Endothelial cell of umbilical vein (primary cell): ENCODE results near the gene HMGN1. TPM values are rescaled to one million over a fixed set of nuclear protein-coding genes. Genes with fewer than 3 reads are reported as not detected.

ENCODE experiments used
- BruUV-seq: library from RNA; stranded (reverse); fragments of 400-500 nt; replicated peaks from 2 replicates; lab custom pipeline; 2021; lab: Mats Ljungman, UMichigan
- CTCF ChIA-PET: fragments of 300-600, 350-600 bp; sonication (Branson Sonifier 250); formaldehyde crosslinking; loops from one replicate; lab custom pipeline; 2021; ENCODE audit warnings: antibody characterized with exemption, inconsistent platforms; lab: Charles Lee
- POLR2A ChIA-PET: fragments of 300-600, 350-600 bp; sonication (Branson Sonifier 250); formaldehyde crosslinking; loops from one replicate; lab custom pipeline; 2021; ENCODE audit warnings: antibody characterized with exemption, inconsistent platforms; lab: Charles Lee
- DNase-seq: peaks from one replicate; pipeline ENCODE4 v3.0.0-alpha.2; 2011; ENCODE audit warnings: low read depth, low spot score
- FAIRE-seq: peaks from 2 replicates; lab custom pipeline; 2011; peaks lifted over from hg19 to GRCh38; lab: Jason Lieb, UNC
- H2AFZ ChIP-seq: 2 replicates; pipeline ENCODE4 v1.6.0; 2012; ENCODE audit warnings: low read depth, low read length, control low read depth, inconsistent platforms
- H3K27ac ChIP-seq: 2 replicates; pipeline ENCODE4 v1.5.1; 2011; ENCODE audit warnings: low read depth, mild to moderate bottlenecking, control low read depth, low read length, moderate library complexity; ENCODE audit not compliant: insufficient read depth
- H3K27me3 ChIP-seq, 2 experiments: 2 replicates each; pipeline versions ENCODE4 v1.6.0 to v1.6.1; 2011; ENCODE audit warnings: low read length in 2 of 2, mixed read lengths in 1 of 2; ENCODE audit not compliant: control insufficient read depth in 2 of 2, insufficient read depth in 2 of 2
- H3K36me3 ChIP-seq, 2 experiments: 2 replicates in 1 of 2; 3 replicates in 1 of 2; pipeline ENCODE4 v1.5.1; 2011; ENCODE audit warnings: low read length in 2 of 2, mild to moderate bottlenecking in 1 of 2, moderate library complexity in 1 of 2; ENCODE audit not compliant: control insufficient read depth in 2 of 2, insufficient read depth in 2 of 2; ENCODE audit errors: extremely low read depth in 1 of 2
- H3K4me1 ChIP-seq: 3 replicates; pipeline ENCODE4 v1.5.1; 2011; ENCODE audit warnings: mild to moderate bottlenecking, low read length; ENCODE audit not compliant: control insufficient read depth, insufficient read depth; ENCODE audit errors: extremely low read depth
- H3K4me2 ChIP-seq: 2 replicates; pipeline ENCODE4 v1.6.1; 2011; ENCODE audit warnings: low read length, control low read depth, mixed read lengths; ENCODE audit not compliant: insufficient read depth
- H3K4me3 ChIP-seq, 3 experiments: fragments of 200-600 bp in 1 of 3; sonication (generic), shearing (Covaris generic) in 1 of 3; replicated peaks in 1 of 3; 2 replicates each; pipeline ENCODE4 v1.5.1; 2011 to 2016; ENCODE audit warnings: control low read depth in 3 of 3, low read length in 3 of 3, mild to moderate bottlenecking in 2 of 3, inconsistent platforms in 1 of 3, low read depth in 1 of 3, moderate library complexity in 1 of 3; ENCODE audit not compliant: insufficient read depth in 1 of 3
- H3K79me2 ChIP-seq: 2 replicates; pipeline ENCODE4 v1.6.0; 2012; ENCODE audit warnings: low read length, inconsistent platforms; ENCODE audit not compliant: control insufficient read depth, insufficient read depth
- H3K9ac ChIP-seq: replicated peaks from 2 replicates; pipeline ENCODE3; 2011; ENCODE audit warnings: low read length, control low read depth; ENCODE audit not compliant: insufficient read depth; ENCODE audit errors: extremely low read depth
- H3K9me1 ChIP-seq: replicated peaks from 3 replicates; pipeline ENCODE4 v1.6.0; 2011; ENCODE audit warnings: mild to moderate bottlenecking, low read length; ENCODE audit not compliant: control insufficient read depth, insufficient read depth; ENCODE audit errors: extremely low read depth
- H3K9me3 ChIP-seq: replicated peaks from 2 replicates; pipeline ENCODE4 v1.5.1; 2012; ENCODE audit warnings: low read length, inconsistent platforms; ENCODE audit not compliant: control insufficient read depth, insufficient read depth
- H4K20me1 ChIP-seq: replicated peaks from 2 replicates; pipeline ENCODE3; 2011; ENCODE audit warnings: mild to moderate bottlenecking, low read length; ENCODE audit not compliant: control insufficient read depth, insufficient read depth; ENCODE audit errors: extremely low read depth
- CTCF ChIP-seq, 2 donors: IDR thresholded peaks; 1 replicate in 1 of 2; 2 replicates in 1 of 2; pipeline ENCODE4 v1.5.1; 2011; ENCODE audit warnings: low read length in 2 of 2, mild to moderate bottlenecking in 2 of 2, moderate library complexity in 2 of 2, control low read depth in 1 of 2, inconsistent platforms in 1 of 2, low read depth in 1 of 2; ENCODE audit not compliant: insufficient read depth in 1 of 2; ENCODE audit errors: extremely low read depth in 1 of 2
- EZH2 ChIP-seq: IDR thresholded peaks from 2 replicates; pipeline ENCODE4 v1.6.1; 2012; ENCODE audit warnings: borderline replicate concordance, low read depth, mild to moderate bottlenecking, moderate library complexity, low read length, inconsistent platforms; ENCODE audit not compliant: severe bottlenecking
- FOS ChIP-seq: IDR thresholded peaks from 2 replicates; pipeline ENCODE4 v1.6.1; 2011; ENCODE audit warnings: mild to moderate bottlenecking, low read length, moderate library complexity, borderline replicate concordance; ENCODE audit not compliant: insufficient read depth
- GATA2 ChIP-seq: IDR thresholded peaks from 2 replicates; pipeline ENCODE4 v1.7.0; 2011; ENCODE audit warnings: low read depth, mild to moderate bottlenecking, moderate library complexity, mixed read lengths, low read length; ENCODE audit not compliant: insufficient read length, insufficient read depth
- JUN ChIP-seq: IDR thresholded peaks from 2 replicates; pipeline ENCODE4 v1.6.1; 2011; ENCODE audit warnings: borderline replicate concordance, low read depth; ENCODE audit not compliant: insufficient read length, insufficient read depth
- MAX ChIP-seq: IDR thresholded peaks from 2 replicates; pipeline ENCODE4 v1.6.1; 2011; ENCODE audit not compliant: insufficient read depth, insufficient read length
- MYC ChIP-seq: IDR thresholded peaks from one replicate; pipeline ENCODE4 v1.6.1; 2011; ENCODE audit warnings: mild to moderate bottlenecking, low read depth, low read length
- POLR2A ChIP-seq: IDR thresholded peaks from 2 replicates; pipeline ENCODE4 v1.6.1; 2012; ENCODE audit warnings: low read depth, mild to moderate bottlenecking, control low read depth, low read length
- POLR2AphosphoS5 ChIP-seq: IDR thresholded peaks from 2 replicates; pipeline ENCODE4 v1.6.1; 2012; ENCODE audit warnings: low read depth, mild to moderate bottlenecking, control low read depth, low read length, moderate library complexity; ENCODE audit not compliant: insufficient read depth
- dilution Hi-C: fragments of 300-500 bp; cut with MboI; formaldehyde crosslinking; loops from one replicate; pipeline ENCODE4 v1.15.0; 2019; ENCODE audit warnings: low sequenced_read_pairs; ENCODE audit not compliant: extremely low pct_ligation_motif_present
- intact Hi-C: fragments of 100-400 bp; cut with micrococcal nuclease; formaldehyde crosslinking; loops from one replicate; pipeline ENCODE4 v1.10.0; 2022
- polyA plus RNA-seq, 4 experiments: library from polyadenylated mRNA; depleted of rRNA in 3 of 4; stranded (reverse) in 3 of 4; unstranded in 1 of 4; fragments of >200 nt; gene quantifications; 2 replicates each; pipeline versions ENCODE4 v1.2.1 to v1.2.3, GENCODE V29; 2011 to 2012; ENCODE audit warnings: missing spikeins in 1 of 4
- total RNA-seq: library from RNA; stranded (reverse); gene quantifications from 2 replicates; pipeline ENCODE4 v1.2.3, GENCODE V29; 2021

HMGN1 gene
- total and polyA plus RNA-seq, 2 donors (not counting 3 experiments of a cell fraction or from before 2014, with no cell fraction given): 162 to 360 TPM

GRCh38 chr21:39330001-39330400 is 18.9 kb downstream of the HMGN1 start:
- no peaks in the 10 kb centered on the region for H3K9me1 ChIP-seq
- H3K4me1 ChIP-seq: no peaks in the 10 kb centered on the region
- no peak overlapping the region for H3K4me3 ChIP-seq
- no peaks in the 10 kb centered on the region for H3K36me3 ChIP-seq
- no peak overlapping the region for H3K27ac ChIP-seq
- H2AFZ ChIP-seq: no peak overlapping the region
- POLR2A ChIA-PET: no interaction called here
- intact Hi-C loops (no loop called here), dilution Hi-C loops (no loop called here)
- TF ChIP-seq CTCF (IDR thresholded peaks at IDR 0.05; ENCODE audit: extremely low read depth in 1 of 2, insufficient read depth in 1 of 2, low read depth in 1 of 2, low read length in 2 of 2) (no peak), GATA2 (no peak), FOS (no peak), MYC (no peak), MAX (no peak)
- DNase-seq (no peak), FAIRE-seq (no peak)
- H3K4me2 ChIP-seq: no peak overlapping the region
- no TSS peak for BruUV-seq
- peaks cover 0 to 2% of the 10 kb centered on the region in 2 experiments for H3K27me3 ChIP-seq
- CTCF ChIA-PET: no interaction called here
- H3K9ac ChIP-seq: no peak overlapping the region
- H3K79me2 ChIP-seq: no peaks in the 10 kb centered on the region
- H3K9me3 ChIP-seq: no peaks in the 10 kb centered on the region
- H4K20me1 ChIP-seq: no peaks in the 10 kb centered on the region

GRCh38 chr21:39327727-39328126 is 21.2 kb downstream of the HMGN1 start:
- POLR2A ChIA-PET: no interaction called here
- H3K27me3 ChIP-seq: peaks cover 3% of the 10 kb centered on the region in 2 experiments
- no peak for DNase-seq
- no peaks in the 10 kb centered on the region for H3K9me3 ChIP-seq
- H3K4me3 ChIP-seq: no peak overlapping the region
- no peak overlapping the region for H3K9ac ChIP-seq
- no peaks in the 10 kb centered on the region for H3K36me3 ChIP-seq
- H3K27ac ChIP-seq: no peak overlapping the region
- no peaks in the 10 kb centered on the region for H3K9me1 ChIP-seq
- intact Hi-C loops: no loop called here
- no TSS peak for BruUV-seq
- H2AFZ ChIP-seq: no peak overlapping the region
- H3K4me1 ChIP-seq: no peaks in the 10 kb centered on the region
- no peak for FAIRE-seq
- no peaks in the 10 kb centered on the region for H3K79me2 ChIP-seq
- TF ChIP-seq GATA2 (no peak), MAX (no peak), EZH2 (no peak), POLR2A (no peak), JUN (no peak), POLR2AphosphoS5 (no peak), CTCF (IDR thresholded peaks at IDR 0.05; ENCODE audit: extremely low read depth in 1 of 2, insufficient read depth in 1 of 2, low read depth in 1 of 2, low read length in 2 of 2) (no peak), FOS (no peak), MYC (no peak)
- dilution Hi-C loops: no loop called here
- H3K4me2 ChIP-seq: no peak overlapping the region
- H4K20me1 ChIP-seq: no peaks in the 10 kb centered on the region
- CTCF ChIA-PET: no interaction called here
